ENCODE data around the gene RBSN. TPM values are rescaled to one million over a fixed set of nuclear protein-coding genes. Genes with fewer than 3 reads are reported as not detected.
A peak's percentile ranks its signal among the peaks of the same experiment; 100 is the strongest.
"Not testable (repeated sequence)": the region's sequence is repeated elsewhere in the genome, so short reads cannot be mapped to it uniquely, and the experiment has no call there.

The RBSN gene
- 9.4 and 21.4 TPM in 2 replicates for total RNA-seq (2014; rRNA removed; shearing (Covaris generic))

GRCh38 chr3:15098503-15099363 lies at the start of gene RBSN:
TSS of gene RBSN (minus strand) at chr3:15099148. CDS start at chr3:15096120, 3,028 bp downstream.
- Histone ChIP-seq H3K27me3 (replicated peaks) (no peaks in the 10 kb centered on the region), H3K9me3 (replicated peaks) (no peaks in the 10 kb centered on the region), H3K27ac (peak within 1 kb of the TSS; percentile 33), H3K4me1 (replicated peaks) (peaks cover 10% of the 10 kb centered on the region; the same call in 1 of the 2 replicates), H3K4me3 (peak within 1 kb of the TSS; percentile 64), H3K36me3 (peaks cover 28% of the 10 kb centered on the region)
- DNase-seq (ENCODE audit: low read depth in 1 of 2, low spot score in 2 of 2): peak; percentile 87 to 94

DNA sequence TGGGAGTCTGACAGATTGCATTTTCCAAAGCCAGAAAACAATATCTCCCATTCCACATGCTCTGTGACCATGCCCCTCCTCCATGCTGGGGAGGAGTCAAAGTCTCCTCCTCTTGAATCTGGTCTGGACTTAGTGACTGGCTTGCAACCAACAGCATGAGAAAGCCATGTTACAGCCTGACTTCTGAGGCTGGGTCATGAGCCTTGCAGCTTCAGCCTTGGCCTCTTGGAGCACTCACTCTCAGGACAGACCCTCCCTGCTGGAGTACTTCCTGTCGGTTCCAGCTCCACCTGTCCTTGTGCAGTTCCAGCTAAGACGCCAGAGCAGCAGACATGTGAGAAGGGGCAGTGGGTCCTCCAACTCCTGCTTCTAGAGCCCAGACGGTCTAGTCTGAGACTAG lies 49.7 kb upstream of the RBSN start:
- Histone ChIP-seq H3K4me3 (no peak overlapping the region), H3K36me3 (no peaks in the 10 kb centered on the region), H3K9me3 (replicated peaks) (no peaks in the 10 kb centered on the region), H3K27me3 (replicated peaks) (no peaks in the 10 kb centered on the region), H3K27ac (no peak overlapping the region), H3K4me1 (replicated peaks) (peaks cover 14% of the 10 kb centered on the region)
- DNase-seq (ENCODE audit: low read depth in 1 of 2, low spot score in 2 of 2): no peak

GRCh38 chr3:15136885-15137284 lies 37.9 kb upstream of the RBSN start:
- H3K36me3 ChIP-seq; H3K4me3 ChIP-seq; H3K4me1 ChIP-seq (replicated peaks); DNase-seq (ENCODE audit: low read depth in 1 of 2, low spot score in 2 of 2); H3K27ac ChIP-seq; H3K9me3 ChIP-seq (replicated peaks); H3K27me3 ChIP-seq (replicated peaks): not testable (repeated sequence)

DNA sequence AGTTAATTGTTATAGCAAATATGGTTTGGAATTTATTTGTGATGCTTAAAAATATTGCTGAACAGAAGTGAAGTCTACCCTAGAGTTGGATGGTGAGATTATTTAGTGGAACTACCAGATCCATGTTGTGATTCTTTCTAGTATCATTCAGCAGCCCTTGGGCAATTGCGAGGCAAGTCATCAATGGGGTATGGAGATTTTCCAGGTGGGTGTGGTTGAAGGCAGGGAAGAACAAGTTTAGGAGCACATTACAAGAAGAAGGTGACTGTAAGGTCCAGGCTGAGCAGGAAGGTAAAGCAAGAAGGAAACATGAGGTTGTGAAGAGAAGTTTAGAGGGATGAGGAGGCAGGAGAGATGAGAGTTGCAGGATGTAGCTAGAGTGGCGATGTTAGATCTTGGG lies 36.0 kb upstream of the RBSN start:
- H3K9me3 ChIP-seq (replicated peaks); H3K27ac ChIP-seq; DNase-seq (ENCODE audit: low read depth in 1 of 2, low spot score in 2 of 2); H3K4me1 ChIP-seq (replicated peaks); H3K36me3 ChIP-seq; H3K27me3 ChIP-seq (replicated peaks); H3K4me3 ChIP-seq: not testable (repeated sequence)

GRCh38 chr3:15128403-15128802 lies 29.5 kb upstream of the RBSN start:
- not testable (repeated sequence) for H3K9me3 ChIP-seq (replicated peaks); H3K36me3 ChIP-seq; H3K4me3 ChIP-seq; H3K27me3 ChIP-seq (replicated peaks); DNase-seq (ENCODE audit: low read depth in 1 of 2, low spot score in 2 of 2); H3K27ac ChIP-seq; H3K4me1 ChIP-seq (replicated peaks)

DNA sequence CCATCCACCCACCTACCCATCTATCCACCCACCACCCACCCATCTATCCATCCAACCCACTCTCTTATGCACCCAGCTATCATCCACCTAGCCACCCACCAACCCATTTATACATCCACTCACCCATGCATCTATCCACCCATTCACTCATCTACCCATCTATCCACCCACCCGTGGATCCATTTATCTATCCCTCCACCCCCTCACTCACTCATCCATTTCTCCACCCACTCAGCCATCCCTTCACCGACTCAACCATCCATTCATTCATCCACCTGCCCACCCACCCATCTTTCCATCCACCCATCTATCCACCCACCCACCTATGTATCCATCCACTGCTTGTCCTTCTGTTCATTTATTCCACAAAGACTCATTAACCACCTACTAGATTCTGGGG lies 28.0 kb upstream of the RBSN start:
- H3K36me3 ChIP-seq; H3K4me3 ChIP-seq; H3K27me3 ChIP-seq (replicated peaks); DNase-seq (ENCODE audit: low read depth in 1 of 2, low spot score in 2 of 2); H3K27ac ChIP-seq; H3K9me3 ChIP-seq (replicated peaks); H3K4me1 ChIP-seq (replicated peaks): not testable (repeated sequence)

DNA sequence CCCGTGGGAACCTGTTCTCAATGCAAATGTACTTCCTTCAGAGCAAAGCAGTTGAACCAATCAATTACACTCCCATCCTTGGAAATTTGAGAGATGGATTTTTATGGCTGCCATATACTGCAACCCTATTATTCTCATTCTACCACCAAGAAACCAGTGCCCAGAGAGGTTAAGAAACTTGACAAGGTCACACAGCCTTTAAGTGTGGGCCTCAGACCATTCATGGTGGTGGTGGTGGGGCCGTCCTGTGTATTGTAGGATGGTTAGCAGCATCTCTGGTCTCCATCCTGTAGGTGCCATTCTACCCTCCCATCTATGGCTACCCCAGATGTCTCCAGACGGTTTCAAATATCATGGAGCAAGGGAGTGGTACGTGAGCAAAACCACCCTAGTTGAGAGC lies 23.4 kb upstream of the RBSN start:
- no peaks in the 10 kb centered on the region for H3K4me1 ChIP-seq (replicated peaks)
- H3K27ac ChIP-seq: no peak overlapping the region
- H3K4me3 ChIP-seq: no peak overlapping the region
- H3K27me3 ChIP-seq (replicated peaks): no peaks in the 10 kb centered on the region
- no peak for DNase-seq (ENCODE audit: low read depth in 1 of 2, low spot score in 2 of 2)
- H3K36me3 ChIP-seq: no peaks in the 10 kb centered on the region
- no peaks in the 10 kb centered on the region for H3K9me3 ChIP-seq (replicated peaks)

- Histone ChIP-seq H3K27me3 (replicated peaks) (no peaks in the 10 kb centered on the region), H3K4me1 (replicated peaks) (no peaks in the 10 kb centered on the region), H3K4me3 (no peak overlapping the region), H3K27ac (no peak overlapping the region), H3K36me3 (no peaks in the 10 kb centered on the region), H3K9me3 (replicated peaks) (no peaks in the 10 kb centered on the region)
- no peak for DNase-seq (ENCODE audit: low read depth in 1 of 2, low spot score in 2 of 2)
Observed at GRCh38 chr3:15121936-15122335, 23.0 kb upstream of the RBSN start.

- Histone ChIP-seq H3K4me3 (no peak overlapping the region), H3K4me1 (replicated peaks) (no peaks in the 10 kb centered on the region), H3K36me3 (no peaks in the 10 kb centered on the region), H3K27me3 (replicated peaks) (no peaks in the 10 kb centered on the region), H3K9me3 (replicated peaks) (no peaks in the 10 kb centered on the region), H3K27ac (no peak overlapping the region)
- no peak for DNase-seq (ENCODE audit: low read depth in 1 of 2, low spot score in 2 of 2)
Observed at GRCh38 chr3:15120986-15121385, 22.0 kb upstream of the RBSN start.

DNA sequence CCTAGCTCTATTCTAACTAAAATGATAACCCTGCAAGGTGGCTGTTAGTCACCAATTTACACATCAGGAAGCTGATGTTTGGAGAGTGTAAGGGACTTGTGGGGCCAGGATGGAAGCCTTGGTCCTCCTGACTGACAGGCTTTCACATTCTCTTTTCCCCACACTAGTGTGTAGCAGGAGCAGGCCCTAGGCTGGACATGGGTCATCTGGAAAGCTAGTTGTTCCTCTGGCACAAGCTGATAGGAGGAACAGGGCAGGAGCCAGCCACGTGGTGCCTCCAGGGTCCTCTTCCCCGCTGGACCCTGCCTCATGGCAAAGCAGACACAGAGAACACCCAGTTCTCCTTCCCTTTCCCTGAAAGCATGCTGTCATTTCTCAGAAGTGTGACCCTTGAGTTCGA lies 18.1 kb upstream of the RBSN start:
- Histone ChIP-seq H3K9me3 (replicated peaks) (no peaks in the 10 kb centered on the region), H3K36me3 (no peaks in the 10 kb centered on the region), H3K4me3 (no peak overlapping the region), H3K27me3 (replicated peaks) (no peaks in the 10 kb centered on the region), H3K4me1 (replicated peaks) (no peaks in the 10 kb centered on the region), H3K27ac (no peak overlapping the region)
- DNase-seq (ENCODE audit: low read depth in 1 of 2, low spot score in 2 of 2): no peak

DNA sequence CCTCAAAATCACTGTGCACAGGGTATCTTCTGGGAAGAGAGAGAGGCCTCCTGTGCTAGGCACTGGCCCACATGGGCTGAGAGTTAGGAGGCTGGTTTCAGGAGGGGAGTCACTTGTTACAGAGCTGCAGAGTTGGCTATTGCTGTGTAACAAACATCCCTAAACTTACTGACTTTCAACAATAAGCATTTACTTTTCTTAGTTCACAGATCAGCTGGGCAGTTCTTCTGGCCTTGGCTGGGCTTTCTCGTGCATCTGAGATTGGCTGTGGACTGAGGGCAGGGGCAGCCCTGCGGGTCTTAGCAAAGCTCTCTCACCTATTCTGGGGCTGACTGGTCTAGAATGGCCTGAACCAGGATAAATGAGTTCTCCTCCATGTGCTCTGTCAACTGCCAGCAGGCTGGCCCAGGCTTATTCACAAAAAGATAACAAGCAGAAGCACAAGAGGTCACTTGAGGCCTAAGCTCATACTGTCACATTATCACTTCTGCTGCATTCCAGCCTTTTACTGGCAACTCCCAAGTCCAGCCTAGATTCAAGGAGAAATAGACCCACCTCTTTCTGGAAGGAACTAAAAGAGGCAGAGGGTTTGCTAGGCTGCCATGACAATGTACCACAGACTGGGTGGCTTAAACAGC lies 17.2 kb upstream of the RBSN start:
- no peak for DNase-seq (ENCODE audit: low read depth in 1 of 2, low spot score in 2 of 2)
- no peak overlapping the region for H3K27ac ChIP-seq
- no peaks in the 10 kb centered on the region for H3K27me3 ChIP-seq (replicated peaks)
- no peaks in the 10 kb centered on the region for H3K4me1 ChIP-seq (replicated peaks)
- no peak overlapping the region for H3K4me3 ChIP-seq
- no peaks in the 10 kb centered on the region for H3K9me3 ChIP-seq (replicated peaks)
- no peaks in the 10 kb centered on the region for H3K36me3 ChIP-seq

- H3K4me1 ChIP-seq (replicated peaks): no peaks in the 10 kb centered on the region
- H3K36me3 ChIP-seq: no peaks in the 10 kb centered on the region
- H3K9me3 ChIP-seq (replicated peaks): no peaks in the 10 kb centered on the region
- H3K27ac ChIP-seq: no peak overlapping the region
- H3K4me3 ChIP-seq: no peak overlapping the region
- no peak for DNase-seq (ENCODE audit: low read depth in 1 of 2, low spot score in 2 of 2)
- no peaks in the 10 kb centered on the region for H3K27me3 ChIP-seq (replicated peaks)
Observed at GRCh38 chr3:15114466-15115358, 15.8 kb upstream of the RBSN start.

DNA sequence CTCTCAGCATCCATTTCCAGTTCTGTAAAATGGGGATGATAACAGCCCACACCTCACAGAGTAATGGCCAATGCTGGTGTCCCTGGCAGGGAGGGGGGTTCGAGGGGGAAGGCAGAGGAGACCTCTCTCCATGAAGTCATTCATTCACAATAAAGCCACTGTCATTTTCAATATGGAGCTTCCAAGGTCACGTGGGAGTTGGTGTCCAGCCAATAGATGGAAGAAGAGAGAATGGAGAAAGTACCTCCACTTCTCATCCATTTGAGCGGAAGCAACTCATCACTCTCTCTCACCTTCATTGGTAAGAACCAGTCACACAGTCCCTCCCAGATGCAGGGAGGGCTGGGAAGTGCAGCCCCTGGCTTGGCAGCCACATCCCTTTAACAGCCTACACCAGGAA lies 14.9 kb upstream of the RBSN start:
- H3K36me3 ChIP-seq: no peaks in the 10 kb centered on the region
- H3K27me3 ChIP-seq (replicated peaks): no peaks in the 10 kb centered on the region
- H3K4me1 ChIP-seq (replicated peaks): no peaks in the 10 kb centered on the region
- DNase-seq (ENCODE audit: low read depth in 1 of 2, low spot score in 2 of 2): no peak
- H3K4me3 ChIP-seq: no peak overlapping the region
- H3K27ac ChIP-seq: no peak overlapping the region
- H3K9me3 ChIP-seq (replicated peaks): no peaks in the 10 kb centered on the region

DNA sequence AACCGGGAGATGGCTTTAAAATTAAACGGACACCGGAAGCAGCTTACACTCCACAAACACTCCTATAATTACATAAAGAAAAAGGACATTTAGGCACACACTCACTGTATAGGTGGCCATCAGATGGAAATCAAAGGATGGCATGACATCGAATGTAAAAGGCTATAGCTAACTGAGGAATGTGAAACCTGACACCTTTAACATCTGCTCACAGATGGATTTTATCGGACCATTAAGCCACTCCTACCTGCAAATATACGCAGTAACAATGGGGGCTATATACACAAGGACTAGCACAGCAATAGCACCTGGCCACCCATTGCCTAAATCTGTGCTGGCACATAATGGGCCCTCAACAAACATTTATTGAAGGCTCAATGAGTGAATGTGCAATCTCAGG lies 14.5 kb upstream of the RBSN start:
- Histone ChIP-seq H3K9me3 (replicated peaks) (no peaks in the 10 kb centered on the region), H3K27me3 (replicated peaks) (no peaks in the 10 kb centered on the region), H3K36me3 (no peaks in the 10 kb centered on the region), H3K27ac (no peak overlapping the region), H3K4me3 (no peak overlapping the region), H3K4me1 (replicated peaks) (no peaks in the 10 kb centered on the region)
- DNase-seq (ENCODE audit: low read depth in 1 of 2, low spot score in 2 of 2): no peak

Measured in SJSA1 (cell line).